M059J (cell line): ENCODE measurements around the gene PLPP4. TPM values are rescaled to one million over a fixed set of nuclear protein-coding genes. Genes with fewer than 3 reads are reported as not detected.
A peak's percentile ranks its signal among the peaks of the same experiment; 100 is the strongest.

Experiments
- DNase-seq: peaks from one replicate; pipeline ENCODE4 v3.0.0-alpha.2; 2012; ENCODE audit warnings: low read depth
- total RNA-seq: library from RNA; depleted of rRNA; stranded (reverse); fragments of >200 nt; shearing (Covaris generic); gene quantifications from 2 replicates; pipeline ENCODE4 v1.2.3, GENCODE V29; 2014

PLPP4 gene
- total RNA-seq, 1 experiment from 2014 or later, result 55.4 TPM

DNA sequence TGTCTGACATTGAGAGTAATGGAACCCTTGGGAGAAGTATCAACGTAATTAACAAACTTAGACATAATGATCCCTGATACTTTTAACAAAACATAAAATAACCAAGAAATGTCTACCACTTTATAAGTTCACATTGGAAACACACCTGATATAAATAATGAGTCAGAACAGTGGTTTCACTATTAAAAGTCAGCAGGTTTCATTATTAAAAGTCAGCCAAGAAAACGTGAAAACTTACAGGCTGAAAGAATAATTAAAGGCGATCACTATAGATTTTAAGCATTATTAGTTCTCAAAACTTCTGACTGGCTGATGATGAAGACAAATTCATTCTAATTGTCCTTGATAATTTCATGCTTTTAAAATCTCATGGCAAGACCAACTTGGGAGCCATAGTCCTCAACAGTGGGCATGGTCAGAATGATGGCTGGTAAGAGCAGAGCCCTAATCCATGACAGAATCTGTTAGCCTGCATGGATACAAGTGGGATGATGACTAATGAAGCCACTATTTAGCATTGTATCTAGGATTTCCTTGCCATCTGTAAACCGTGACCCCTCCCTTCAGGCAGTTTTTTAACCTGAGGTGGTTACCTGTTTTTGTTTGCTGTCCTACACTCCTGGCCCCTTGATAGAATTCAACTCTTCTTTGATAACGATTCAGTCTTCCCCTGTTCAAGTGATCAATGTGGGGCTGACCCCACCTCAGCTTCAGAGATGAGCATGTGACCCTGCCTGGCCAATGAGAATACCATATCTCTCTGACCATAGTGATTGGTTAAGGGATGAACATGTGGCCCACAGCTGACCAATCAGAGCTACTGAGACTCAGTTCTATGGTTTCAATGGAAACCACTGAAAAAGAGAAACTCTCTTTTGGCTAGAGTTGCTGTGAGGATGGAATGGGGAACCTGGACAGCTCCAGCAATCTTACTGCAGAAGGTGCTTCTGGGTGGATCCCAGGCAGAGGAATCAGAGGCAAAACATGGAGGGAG, 151.0 kb downstream of the PLPP4 start:
- peak; percentile 77 for DNase-seq

GRCh38 chr10:120609006-120609405, 152.0 kb downstream of the PLPP4 start:
- no peak for DNase-seq

GRCh38 chr10:120610791-120611190, 153.8 kb downstream of the PLPP4 start:
- DNase-seq, result no peak

- DNase-seq, result peak; percentile 22
Measured at GRCh38 chr10:120612756-120613155, 155.7 kb downstream of the PLPP4 start.

DNA sequence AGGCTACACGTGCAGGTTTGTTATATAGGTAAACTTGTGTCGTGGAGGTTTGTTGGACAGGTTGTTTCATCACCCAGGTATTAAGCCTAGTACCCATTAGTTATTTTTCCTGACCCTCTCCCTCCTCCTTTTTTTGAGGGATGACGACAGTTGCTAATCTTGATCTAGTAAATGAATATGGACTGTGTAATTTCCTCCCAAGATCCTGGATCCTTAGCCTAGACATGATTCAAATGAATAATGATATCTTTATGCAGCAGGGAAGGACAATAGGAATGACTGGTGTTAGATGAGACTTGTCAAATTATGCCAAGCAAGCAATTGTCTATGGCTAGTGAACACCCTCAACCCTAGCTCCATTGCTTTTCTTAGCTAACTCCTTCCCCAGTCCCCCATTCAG, 156.2 kb downstream of the PLPP4 start:
- peak; percentile 42 for DNase-seq

- peak; percentile 43 for DNase-seq
Measured at GRCh38 chr10:120614680-120615079, 157.7 kb downstream of the PLPP4 start.

DNA sequence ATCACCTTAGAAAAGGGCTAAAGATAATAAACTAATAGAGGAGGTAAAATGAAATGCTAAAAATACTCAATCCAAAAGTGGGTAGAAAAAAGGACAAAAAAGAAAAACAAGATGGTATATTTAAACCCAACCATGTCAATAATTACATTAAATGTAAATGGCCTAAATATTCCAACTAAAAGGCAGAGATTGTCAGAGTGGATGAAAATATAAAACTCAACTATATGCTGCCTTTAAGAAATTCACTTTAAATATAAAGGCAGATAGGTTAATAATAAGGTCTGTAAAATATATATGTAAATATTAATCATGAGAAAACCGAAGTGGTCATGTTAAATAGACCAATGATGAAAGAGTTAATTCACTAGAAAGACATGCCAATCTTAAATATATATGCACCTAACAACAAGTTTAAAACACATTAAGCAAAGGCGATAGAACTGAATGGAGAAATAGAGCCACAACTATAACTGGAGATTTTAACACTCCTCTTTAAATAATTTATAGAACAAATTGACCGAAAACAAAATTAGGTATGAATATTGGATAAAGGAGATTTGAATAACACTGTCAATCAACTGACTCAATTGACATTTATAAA, 159.4 kb downstream of the PLPP4 start:
- DNase-seq, result no peak

DNA sequence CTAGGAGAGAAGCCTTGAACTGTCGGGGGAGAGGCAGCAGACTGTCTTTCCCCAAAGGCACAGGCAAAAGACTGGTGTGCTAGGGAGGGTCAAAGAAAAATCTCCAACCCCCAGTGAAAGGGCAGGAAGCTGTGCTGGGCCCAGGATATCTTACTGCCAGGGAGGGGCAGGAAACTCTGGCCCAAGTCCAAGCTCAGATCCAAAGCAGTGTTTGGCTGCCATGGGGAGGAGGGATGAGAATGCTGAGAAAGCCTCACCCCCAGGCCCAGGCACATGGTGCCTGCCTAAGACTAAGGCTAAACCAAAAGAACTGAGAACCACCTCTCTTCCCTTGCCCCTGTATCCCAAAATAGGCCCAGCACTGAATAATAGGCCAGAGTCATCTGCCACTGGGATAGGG, 171.2 kb downstream of the PLPP4 start:
- DNase-seq, result no peak

DNA sequence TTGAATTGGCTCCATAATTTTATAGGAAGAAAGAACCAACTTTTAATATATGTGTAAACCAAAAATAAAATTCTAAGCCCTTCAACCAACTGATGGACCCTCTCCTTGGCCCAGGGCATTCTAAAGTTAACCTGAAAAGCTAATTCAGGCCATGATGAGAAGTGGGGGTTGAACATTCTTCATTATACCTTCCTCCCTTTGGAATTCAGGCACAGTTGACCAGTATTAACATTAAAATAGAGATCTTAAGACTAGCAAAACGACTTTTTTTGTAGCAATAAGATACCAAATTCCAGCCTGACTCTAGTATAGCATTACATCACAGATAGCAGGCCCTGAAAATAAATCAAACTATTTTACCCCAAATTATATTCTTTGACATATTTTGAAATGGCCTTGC, 173.2 kb downstream of the PLPP4 start:
- DNase-seq, result no peak

DNA sequence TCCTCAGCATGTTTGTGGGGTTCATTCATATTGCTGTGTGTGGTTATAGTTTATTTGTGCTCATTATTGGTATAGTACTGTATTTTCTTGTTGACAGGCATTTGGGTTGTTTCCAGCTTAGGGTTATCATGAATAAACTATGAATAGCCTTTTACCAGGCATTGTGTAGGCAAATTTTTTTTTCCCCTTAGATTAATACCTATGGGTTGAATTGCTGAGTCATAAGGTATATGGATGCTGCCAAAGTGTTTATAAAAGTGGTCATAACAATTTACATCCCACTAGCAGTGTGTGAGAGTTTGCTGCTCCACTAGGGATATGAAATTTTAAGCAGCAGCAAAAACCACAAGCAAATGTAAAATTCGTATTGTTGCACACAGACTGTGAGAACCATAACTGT, 175.0 kb downstream of the PLPP4 start:
- DNase-seq, result peak; percentile 36

- DNase-seq, result peak; percentile 31
Measured at GRCh38 chr10:120632942-120633341, 175.9 kb downstream of the PLPP4 start.

- no peak for DNase-seq
Measured at GRCh38 chr10:120634659-120635058, 177.6 kb downstream of the PLPP4 start.
